DOHH2 (cell line): Measurements from ENCODE around the gene C22orf23.
A peak's percentile ranks its signal among the peaks of the same experiment; 100 is the strongest.

Experiments
- H3F3A ChIP-seq: fragments of 200-600 bp; sonication (generic), shearing (Covaris generic); 2 replicates; pipeline ENCODE4 v1.6.0; 2016; ENCODE audit warnings: antibody characterized with exemption, mild to moderate bottlenecking; ENCODE audit not compliant: control insufficient read depth, insufficient read depth
- H3K27ac ChIP-seq: fragments of 200-600 bp; sonication (generic); 2 replicates; pipeline ENCODE4 v1.5.1; 2014; ENCODE audit warnings: low read depth, mild to moderate bottlenecking, low read length, moderate library complexity
- H3K27me3 ChIP-seq: fragments of 200-600 bp; sonication (generic); 2 replicates; pipeline ENCODE4 v1.6.1; 2014; ENCODE audit warnings: mild to moderate bottlenecking, low read length, mixed read lengths; ENCODE audit not compliant: control insufficient read depth
- H3K36me3 ChIP-seq: fragments of 200-600 bp; sonication (generic); 2 replicates; pipeline ENCODE4 v1.6.1; 2014; ENCODE audit warnings: mild to moderate bottlenecking, low read length, moderate library complexity, mixed read lengths; ENCODE audit not compliant: control insufficient read depth
- H3K4me1 ChIP-seq: fragments of 200-600 bp; sonication (generic); 2 replicates; pipeline ENCODE4 v1.6.1; 2014; ENCODE audit warnings: mild to moderate bottlenecking, low read length, mixed read lengths; ENCODE audit not compliant: control insufficient read depth
- H3K4me2 ChIP-seq: fragments of 200-600 bp; sonication (generic); 2 replicates; pipeline ENCODE4 v1.6.0; 2014; ENCODE audit warnings: mild to moderate bottlenecking, low read length, moderate library complexity
- H3K4me3 ChIP-seq: fragments of 200-600 bp; sonication (generic); 2 replicates; pipeline ENCODE4 v1.5.1; 2014; ENCODE audit warnings: mild to moderate bottlenecking, low read length, mixed read lengths
- H3K79me2 ChIP-seq: fragments of 200-600 bp; sonication (generic); 2 replicates; pipeline ENCODE4 v1.6.1; 2014; ENCODE audit warnings: mild to moderate bottlenecking, low read length, mixed read lengths; ENCODE audit not compliant: control insufficient read depth
- H3K9me2 ChIP-seq: fragments of 200-600 bp; sonication (generic); replicated peaks from 2 replicates; pipeline ENCODE4 v1.6.1; 2014; ENCODE audit warnings: mild to moderate bottlenecking, low read length, mixed read lengths; ENCODE audit not compliant: control insufficient read depth
- H3K9me3 ChIP-seq: fragments of 200-600 bp; sonication (generic); 2 replicates; pipeline ENCODE4 v1.6.1; 2014; ENCODE audit warnings: antibody characterized with exemption, low read length, mixed read lengths; ENCODE audit not compliant: control insufficient read depth, insufficient read depth
- H4K20me1 ChIP-seq: fragments of 200-600 bp; sonication (generic); 2 replicates; pipeline ENCODE4 v1.6.0; 2014; ENCODE audit warnings: low read depth, mild to moderate bottlenecking, antibody characterized with exemption, low read length, moderate library complexity; ENCODE audit not compliant: control insufficient read depth, insufficient read depth
- CTCF ChIP-seq: fragments of 200-600 bp; sonication (generic); IDR thresholded peaks from one replicate; pipeline ENCODE4 v1.5.1; 2014; ENCODE audit warnings: antibody characterized with exemption, mild to moderate bottlenecking, low read depth, low read length; ENCODE audit not compliant: poor library complexity, severe bottlenecking
- EZH2phosphoT487 ChIP-seq: fragments of 200-600 bp; sonication (generic); IDR thresholded peaks from 2 replicates; pipeline ENCODE4 v1.6.1; 2017; ENCODE audit warnings: borderline replicate concordance, mild to moderate bottlenecking, antibody characterized with exemption, low read length, moderate library complexity, mixed read lengths

C22orf23 gene

GRCh38 chr22:37943136-37943824 is 10.1 kb downstream of the C22orf23 start:
- Histone ChIP-seq H3K4me2 (no peak overlapping the region), H3K9me2 (no peaks in the 10 kb centered on the region), H3K27me3 (no peaks in the 10 kb centered on the region), H3K36me3 (no peaks in the 10 kb centered on the region), H3K9me3 (no peaks in the 10 kb centered on the region), H3K79me2 (no peaks in the 10 kb centered on the region), H3K4me1 (no peaks in the 10 kb centered on the region), H3K4me3 (no peak overlapping the region), H3F3A (no peaks in the 10 kb centered on the region), H4K20me1 (no peaks in the 10 kb centered on the region), H3K27ac (no peak overlapping the region)
- TF ChIP-seq EZH2phosphoT487 = no peak

- Histone ChIP-seq H3K79me2 (no peaks in the 10 kb centered on the region), H3K36me3 (no peaks in the 10 kb centered on the region), H3K4me2 (no peak overlapping the region), H3K9me2 (no peaks in the 10 kb centered on the region), H3F3A (no peaks in the 10 kb centered on the region), H3K4me1 (no peaks in the 10 kb centered on the region), H3K9me3 (no peaks in the 10 kb centered on the region), H3K4me3 (no peak overlapping the region), H3K27ac (no peak overlapping the region), H3K27me3 (no peaks in the 10 kb centered on the region), H4K20me1 (no peaks in the 10 kb centered on the region)
- no peak for TF ChIP-seq EZH2phosphoT487
These were observed 11.3 kb downstream of the C22orf23 start for GRCh38 chr22:37942133-37942532.

GRCh38 chr22:37940698-37941376 is 12.6 kb downstream of the C22orf23 start:
- TF ChIP-seq CTCF (no peak), EZH2phosphoT487 (no peak)
- H3K27ac ChIP-seq = no peak overlapping the region
- H3K4me1 ChIP-seq = no peaks in the 10 kb centered on the region

GRCh38 chr22:37933711-37934376 is 19.6 kb downstream of the C22orf23 start:
- Histone ChIP-seq H3K36me3 (no peaks in the 10 kb centered on the region), H3K4me1 (peaks cover 14% of the 10 kb centered on the region), H3K79me2 (no peaks in the 10 kb centered on the region), H3K9me2 (no peaks in the 10 kb centered on the region), H3K27me3 (no peaks in the 10 kb centered on the region), H4K20me1 (peaks cover 3% of the 10 kb centered on the region; the same call in 1 of the 2 replicates), H3F3A (no peaks in the 10 kb centered on the region), H3K4me2 (peak overlapping the region; percentile 46), H3K27ac (no peak overlapping the region), H3K4me3 (no peak overlapping the region), H3K9me3 (no peaks in the 10 kb centered on the region)
- TF ChIP-seq CTCF = peak; percentile 99
- no peak for TF ChIP-seq EZH2phosphoT487

More at GRCh38 chr22:37940698-37941376, 12.6 kb downstream of the C22orf23 start:
- Histone ChIP-seq H3K9me2 (no peaks in the 10 kb centered on the region), H3K79me2 (no peaks in the 10 kb centered on the region), H4K20me1 (no peaks in the 10 kb centered on the region), H3K4me2 (no peak overlapping the region), H3F3A (no peaks in the 10 kb centered on the region), H3K36me3 (no peaks in the 10 kb centered on the region), H3K27me3 (no peaks in the 10 kb centered on the region), H3K4me3 (no peak overlapping the region), H3K9me3 (no peaks in the 10 kb centered on the region)
